GM12864 (cell line): Measurements from ENCODE around the gene ARHGAP35.

Source experiments
- DNase-seq: peaks from one replicate; pipeline ENCODE4 v3.0.0-alpha.2; 2011; ENCODE audit warnings: low read depth
- H3K4me3 ChIP-seq: 2 replicates; pipeline ENCODE4 v1.5.1; 2011; ENCODE audit warnings: mild to moderate bottlenecking, low read depth, low read length, control low read depth
- CTCF ChIP-seq: IDR thresholded peaks from 2 replicates; pipeline ENCODE4 v1.5.1; 2011; ENCODE audit warnings: low read depth, mild to moderate bottlenecking, moderate library complexity, low read length, control low read depth, inconsistent platforms; ENCODE audit errors: missing control alignments

The ARHGAP35 gene

GRCh38 chr19:46903458-46903857 is 42.7 kb downstream of the ARHGAP35 start:
- no peak for TF ChIP-seq CTCF
- no peak for DNase-seq
- no peak overlapping the region for H3K4me3 ChIP-seq

GRCh38 chr19:46904114-46905060 is 43.6 kb downstream of the ARHGAP35 start:
- H3K4me3 ChIP-seq: no peak overlapping the region
- DNase-seq: no peak
- no peak for TF ChIP-seq CTCF

- DNase-seq: no peak
- TF ChIP-seq CTCF: no peak
Measured at GRCh38 chr19:46906221-46906620, 45.4 kb downstream of the ARHGAP35 start.

GRCh38 chr19:46907880-46908279 is 47.1 kb downstream of the ARHGAP35 start:
- no peak overlapping the region for H3K4me3 ChIP-seq
- DNase-seq: no peak
- no peak for TF ChIP-seq CTCF

More at GRCh38 chr19:46906221-46906620, 45.4 kb downstream of the ARHGAP35 start:
- H3K4me3 ChIP-seq: no peak overlapping the region

- DNase-seq: no peak
- no peak overlapping the region for H3K4me3 ChIP-seq
- TF ChIP-seq CTCF: no peak
Measured at GRCh38 chr19:46909356-46909755, 48.6 kb downstream of the ARHGAP35 start.
